Adrenal gland (tissue), 12 donors: ENCODE data around the gene OSBPL10. TPM values are rescaled to one million over a fixed set of nuclear protein-coding genes. Genes with fewer than 3 reads are reported as not detected.

Source experiments
- DNase-seq, 7 donors: peaks; one replicate each; pipeline ENCODE4 v3.0.0-alpha.2; 2019 to 2020
- H3K27ac ChIP-seq, 5 donors: fragments of 200-600 bp; sonication (generic) in 4 of 5; 1 replicate in 3 of 5; 2 replicates in 2 of 5; pipeline versions ENCODE4 v1.5.1 to v1.8.0; 2016 to 2020; ENCODE audit warnings: mild to moderate bottlenecking in 1 of 5
- H3K27me3 ChIP-seq: fragments of 200-600 bp; 2 replicates; pipeline ENCODE4 v1.8.0; 2021
- H3K36me3 ChIP-seq, 2 donors: fragments of 200-600 bp; replicated peaks in 1 of 2; 1 replicate in 1 of 2; 2 replicates in 1 of 2; pipeline versions ENCODE4 v1.5.1 to v1.8.0; 2018 to 2022
- H3K4me1 ChIP-seq, 2 donors: fragments of 200-600 bp; replicated peaks in 1 of 2; 1 replicate in 1 of 2; 2 replicates in 1 of 2; pipeline versions ENCODE4 v1.5.1 to v1.8.0; 2018 to 2021
- H3K4me3 ChIP-seq, 4 donors: fragments of 200-600 bp; sonication (generic) in 3 of 4; one replicate each; pipeline ENCODE4 v1.5.1; 2016 to 2018
- H3K9me3 ChIP-seq, 3 donors: fragments of 200-600 bp; sonication (generic) in 1 of 3; replicated peaks in 1 of 3; 1 replicate in 2 of 3; 2 replicates in 1 of 3; pipeline versions ENCODE4 v1.5.1 to v1.8.0; 2016 to 2021
- POLR2A ChIP-seq, 2 donors: fragments of 450-650 bp; IDR thresholded peaks; one replicate each; pipeline ENCODE4 v1.6.1; 2017; ENCODE audit warnings: antibody characterized with exemption in 2 of 2, mild to moderate bottlenecking in 2 of 2, moderate library complexity in 1 of 2
- WGBS, 4 donors: extraction: QIAGEN DNeasy Blood & Tissue Kit in 2 of 4; methylation state at CpG; one replicate each; pipeline versions ENCODE4 v1.1.5 to v1.1.7; 2013 to 2017; 5-methylcytosine and 5-hydroxymethylcytosine counted together
- intact Hi-C, 2 donors: fragments of 100-400 bp; cut with DNase I; formaldehyde crosslinking; loops; one replicate each; pipeline versions ENCODE4 v1.14.1 to v1.15.0; 2022 to 2023
- polyA plus RNA-seq, 3 donors: library from polyadenylated mRNA; stranded (reverse); fragments of 200-250 nt in 2 of 3; fragments of 350-450 nt in 1 of 3; fragmentation: Illumina TruSeq in 1 of 3; extraction: RNeasy Lipid Tissue Mini Kit (QIAGEN cat#74804) in 1 of 3; gene quantifications; one replicate each; pipeline ENCODE4 v1.2.3, GENCODE V29; 2013 to 2014
- total RNA-seq, 9 donors: library from RNA; depleted of rRNA in 4 of 9; stranded (reverse); fragments of >200 nt in 4 of 9; fragments of 120-200 nt in 1 of 9; fragmentation: NEBNext Ultra II Directional in 1 of 9; extraction: Animal tissue kit (Norgen Biotek cat#: 25700) in 1 of 9; gene quantifications; one replicate each; pipeline versions ENCODE4 v1.1.0 to v1.2.4, GENCODE V29; 2013 to 2023
- TF ChIP-seq, protein P1 (sequence below), 6 experiments: fragments of 450-650 bp in 4 of 6; fragments of 200-600 bp in 2 of 6; sonication (generic) in 1 of 6; IDR thresholded peaks; 1 replicate in 5 of 6; 2 replicates in 1 of 6; pipeline versions ENCODE4 v1.5.1 to v1.8.0; 2016 to 2021; ENCODE audit warnings: antibody characterized with exemption in 6 of 6, mild to moderate bottlenecking in 2 of 6, moderate library complexity in 1 of 6
- donor health status: healthy with polysubstance abuse.
- donor health status: Bipolar disorder and iron deficiency.
- donor health status: DM: yes; HTN: yes; CAD: no.
- donor health status: DM: no; HTN: no; CAD: no.
- donor health status: DM: no; HTN: no; CAD: no.
- donor health status: DM: yes; HTN: yes; CAD: no.

Gene OSBPL10
- total and polyA plus RNA-seq, 12 donors, result 2.0 to 55.6 (median 9.4) TPM

DNA sequence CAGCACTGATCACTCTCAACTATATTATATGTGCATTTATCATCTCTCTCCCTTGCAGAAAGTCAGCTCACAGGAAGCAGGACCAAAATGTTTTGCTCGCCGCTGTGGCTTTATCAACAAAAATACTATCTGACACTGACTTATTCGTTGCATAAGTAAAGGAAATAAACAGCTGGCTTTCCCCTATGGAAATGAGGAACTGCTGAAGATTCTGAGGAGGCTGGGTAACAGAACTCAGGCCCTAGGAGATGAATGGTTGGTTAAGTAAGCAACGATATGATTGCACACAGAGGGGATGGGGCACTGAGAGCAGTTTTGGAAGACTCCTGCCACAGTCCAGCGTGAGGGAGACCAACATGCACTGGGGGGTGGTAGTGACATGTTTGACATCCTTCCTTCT, 267.2 kb downstream of the OSBPL10 start:
- 73 to 79% (median 76%) methylated on average over 5 of the region's 5 CpGs for WGBS, 4 donors
- Histone ChIP-seq H3K4me3 (no peak overlapping the region), H3K27ac (no peak overlapping the region), H3K27me3 (no peaks in the 10 kb centered on the region), H3K4me1 (no peaks in the 10 kb centered on the region), H3K9me3 (no peaks in the 10 kb centered on the region), H3K36me3 (no peaks in the 10 kb centered on the region)
- intact Hi-C loops, result no loop called here
- DNase-seq, result no peak
- TF ChIP-seq, protein P1, sequence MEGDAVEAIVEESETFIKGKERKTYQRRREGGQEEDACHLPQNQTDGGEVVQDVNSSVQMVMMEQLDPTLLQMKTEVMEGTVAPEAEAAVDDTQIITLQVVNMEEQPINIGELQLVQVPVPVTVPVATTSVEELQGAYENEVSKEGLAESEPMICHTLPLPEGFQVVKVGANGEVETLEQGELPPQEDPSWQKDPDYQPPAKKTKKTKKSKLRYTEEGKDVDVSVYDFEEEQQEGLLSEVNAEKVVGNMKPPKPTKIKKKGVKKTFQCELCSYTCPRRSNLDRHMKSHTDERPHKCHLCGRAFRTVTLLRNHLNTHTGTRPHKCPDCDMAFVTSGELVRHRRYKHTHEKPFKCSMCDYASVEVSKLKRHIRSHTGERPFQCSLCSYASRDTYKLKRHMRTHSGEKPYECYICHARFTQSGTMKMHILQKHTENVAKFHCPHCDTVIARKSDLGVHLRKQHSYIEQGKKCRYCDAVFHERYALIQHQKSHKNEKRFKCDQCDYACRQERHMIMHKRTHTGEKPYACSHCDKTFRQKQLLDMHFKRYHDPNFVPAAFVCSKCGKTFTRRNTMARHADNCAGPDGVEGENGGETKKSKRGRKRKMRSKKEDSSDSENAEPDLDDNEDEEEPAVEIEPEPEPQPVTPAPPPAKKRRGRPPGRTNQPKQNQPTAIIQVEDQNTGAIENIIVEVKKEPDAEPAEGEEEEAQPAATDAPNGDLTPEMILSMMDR (IDR thresholded peaks at IDR 0.05), result no peak
- no peak for TF ChIP-seq POLR2A (IDR thresholded peaks at IDR 0.05)

DNA sequence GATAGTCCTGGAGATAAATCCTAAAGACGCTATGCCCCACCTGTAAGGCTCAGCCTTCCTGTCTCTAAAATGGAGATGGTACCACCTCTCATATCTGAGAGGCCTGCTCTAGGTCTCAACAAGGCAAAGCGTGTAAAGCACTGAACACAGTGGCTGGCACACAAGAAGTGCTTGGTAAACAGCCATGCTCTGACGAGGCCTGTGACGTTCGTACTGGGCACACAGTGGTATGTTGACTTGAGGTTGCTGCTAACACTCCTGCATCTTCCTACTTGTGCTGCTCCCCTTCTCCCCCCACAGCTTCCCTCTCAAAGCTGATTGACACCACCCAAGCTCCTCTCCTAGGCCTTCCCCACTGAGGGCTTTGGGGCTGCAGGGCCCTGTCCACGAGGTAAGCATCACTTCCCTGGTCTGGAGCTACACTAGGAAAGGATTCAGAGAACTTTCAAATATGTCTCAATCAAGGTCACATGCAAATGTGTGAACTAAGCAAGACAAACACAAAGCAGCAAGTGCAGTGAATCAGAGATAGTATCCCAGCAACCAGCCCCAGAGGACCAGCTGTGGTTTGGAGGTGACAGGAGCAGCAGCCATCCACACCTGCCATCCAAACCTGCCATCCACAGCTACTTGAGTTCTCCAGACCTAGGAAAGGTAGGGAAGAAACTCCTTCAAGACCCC, 270.8 kb downstream of the OSBPL10 start:
- Histone ChIP-seq H3K4me3 (no peak overlapping the region), H3K27me3 (no peaks in the 10 kb centered on the region), H3K27ac (no peak overlapping the region), H3K9me3 (no peaks in the 10 kb centered on the region), H3K36me3 (no peaks in the 10 kb centered on the region), H3K4me1 (peaks cover 0 to 4% of the 10 kb centered on the region in 2 donors)
- WGBS, 4 donors, result 82 to 91% (median 87%) methylated on average over 6 of the region's 6 CpGs
- no peak for DNase-seq
- intact Hi-C loops, result no loop called here
- TF ChIP-seq, protein P1 (IDR thresholded peaks at IDR 0.05), result no peak
- no peak for TF ChIP-seq POLR2A (IDR thresholded peaks at IDR 0.05)

DNA sequence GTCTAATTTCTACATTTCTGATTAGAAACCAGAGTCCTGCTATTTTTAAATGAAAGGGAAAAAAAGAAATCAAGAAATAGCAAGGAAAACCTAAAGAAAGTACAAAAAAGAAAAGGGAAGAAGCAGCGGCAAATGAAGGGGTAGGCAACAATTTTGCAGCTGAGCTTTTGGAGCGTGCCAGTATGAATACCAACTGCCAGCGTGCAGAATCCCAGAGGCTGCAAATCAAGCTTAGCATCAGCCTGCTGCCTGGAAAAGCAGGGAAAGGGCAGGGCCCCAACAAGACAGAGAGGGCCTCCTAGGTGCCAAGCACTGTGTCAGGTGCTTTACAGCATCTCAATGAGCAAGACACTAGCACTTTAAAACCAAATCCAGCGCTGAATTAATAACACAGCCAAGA, 271.5 kb downstream of the OSBPL10 start:
- no peaks in the 10 kb centered on the region for H3K36me3 ChIP-seq
- WGBS, 4 donors, result 91 to 95% (median 92%) methylated on average over 4 of the region's 4 CpGs
- intact Hi-C loops, result no loop called here
- no peak for DNase-seq
- no peaks in the 10 kb centered on the region for H3K27me3 ChIP-seq
- no peak overlapping the region for H3K27ac ChIP-seq
- TF ChIP-seq, protein P1 (IDR thresholded peaks at IDR 0.05), result no peak
- no peak for TF ChIP-seq POLR2A (IDR thresholded peaks at IDR 0.05)
- H3K4me1 ChIP-seq, result peaks cover 7 to 12% of the 10 kb centered on the region in 2 donors
- no peaks in the 10 kb centered on the region for H3K9me3 ChIP-seq
- H3K4me3 ChIP-seq, result no peak overlapping the region

DNA sequence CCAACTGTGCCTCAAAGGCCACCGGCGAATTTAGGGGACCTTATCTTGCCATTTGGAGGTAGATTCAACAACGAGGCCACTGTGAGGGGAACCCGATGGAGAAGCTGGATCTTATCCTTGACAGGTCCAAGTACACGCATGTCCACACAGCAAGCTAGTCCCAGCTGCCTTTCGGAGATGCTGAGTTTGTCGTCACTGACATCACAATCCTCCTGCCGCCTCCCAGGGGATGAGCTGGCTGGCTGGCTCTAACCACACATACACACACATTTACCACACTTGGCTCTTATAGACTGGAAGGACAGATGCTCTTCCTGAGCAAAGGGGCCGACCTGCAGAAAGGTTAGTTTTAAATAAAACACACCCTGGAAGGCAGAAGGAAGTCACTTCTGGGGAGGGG, 272.1 kb downstream of the OSBPL10 start:
- Histone ChIP-seq H3K27ac (no peak overlapping the region), H3K9me3 (no peaks in the 10 kb centered on the region), H3K36me3 (no peaks in the 10 kb centered on the region), H3K4me3 (no peak overlapping the region), H3K4me1 (peaks cover 10 to 12% of the 10 kb centered on the region in 2 donors), H3K27me3 (no peaks in the 10 kb centered on the region)
- WGBS, 4 donors, result 60 to 96% (median 89%) methylated on average over 3 to 9 of the region's 9 CpGs
- intact Hi-C loops, result no loop called here
- no peak for TF ChIP-seq POLR2A (IDR thresholded peaks at IDR 0.05)
- TF ChIP-seq, protein P1 (IDR thresholded peaks at IDR 0.05), result no peak
- DNase-seq, result no peak
